CD1c-positive myeloid dendritic cell (primary cell): ENCODE results near the gene CAMK2G.

Experiments used
- DNase-seq: peaks from one replicate; pipeline ENCODE4 v3.0.0-alpha.2; 2016; ENCODE audit errors: extremely low spot score

Gene CAMK2G

DNA sequence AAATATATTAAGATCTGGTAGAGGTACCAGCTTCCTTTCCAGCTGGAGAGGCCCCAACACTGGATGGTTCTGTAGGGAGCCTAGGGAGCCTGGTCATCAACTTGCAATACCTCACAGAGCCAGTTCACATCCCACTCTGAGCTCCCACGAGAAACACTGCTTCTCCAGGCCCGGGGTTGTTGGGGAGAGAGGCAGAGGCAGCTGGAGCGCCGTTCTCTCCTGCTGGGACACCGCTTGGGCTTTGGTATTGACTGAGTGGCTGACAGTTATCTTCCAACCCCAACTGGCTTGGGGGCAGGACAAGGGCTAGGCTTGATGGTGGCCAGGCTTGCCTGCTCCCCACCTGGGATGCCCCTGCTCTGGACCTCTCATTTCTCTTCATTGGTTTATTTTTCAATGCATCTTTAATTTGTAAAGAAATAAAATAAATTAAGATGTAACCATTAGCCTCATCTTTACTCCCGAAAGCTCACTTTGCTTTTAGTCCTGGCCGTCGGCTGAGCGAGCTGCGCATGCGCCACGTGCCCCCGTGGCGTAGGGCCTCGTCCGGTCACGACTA is 102.6 kb downstream of the CAMK2G start:
- DNase-seq = peak; percentile 92

DNA sequence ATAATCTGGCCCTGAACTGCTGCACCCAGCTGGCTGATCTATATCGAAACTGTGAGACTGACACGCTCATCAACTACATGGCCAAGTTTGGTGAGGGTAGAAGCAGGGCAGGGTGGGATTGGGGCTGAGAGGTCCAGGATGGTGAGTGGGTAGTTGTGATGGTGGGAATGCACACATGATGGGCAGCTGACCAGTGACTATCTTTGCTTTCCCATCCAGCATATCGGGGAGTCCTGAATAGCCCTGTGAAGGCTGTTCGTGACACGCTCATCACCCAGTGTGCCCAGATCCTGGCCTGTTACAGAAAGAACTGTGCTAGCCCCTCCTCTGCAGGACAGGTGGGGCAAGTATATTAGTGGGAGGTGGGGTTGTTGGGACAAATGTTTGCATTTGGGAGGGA is 105.0 kb downstream of the CAMK2G start:
- DNase-seq = no peak

DNA sequence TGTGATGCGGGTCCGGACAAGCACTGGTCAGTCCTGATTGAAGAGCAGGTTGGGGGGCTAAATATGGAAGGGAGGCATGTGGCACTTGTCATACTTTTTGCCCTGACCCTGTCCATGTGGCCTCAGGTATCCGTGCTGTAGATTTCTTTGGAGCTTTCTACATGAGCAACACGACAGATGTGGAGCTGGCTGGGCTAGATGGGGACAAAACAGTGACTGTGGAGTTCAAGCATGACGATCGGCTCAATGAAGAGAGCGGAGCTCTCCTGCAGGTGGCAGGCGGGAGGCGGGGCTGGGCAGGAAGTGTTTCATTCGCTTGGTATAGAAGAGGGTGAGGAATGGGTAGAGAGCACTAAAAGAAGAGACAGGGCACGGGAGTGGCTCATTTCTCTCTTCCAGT is 105.5 kb downstream of the CAMK2G start:
- DNase-seq = no peak

DNA sequence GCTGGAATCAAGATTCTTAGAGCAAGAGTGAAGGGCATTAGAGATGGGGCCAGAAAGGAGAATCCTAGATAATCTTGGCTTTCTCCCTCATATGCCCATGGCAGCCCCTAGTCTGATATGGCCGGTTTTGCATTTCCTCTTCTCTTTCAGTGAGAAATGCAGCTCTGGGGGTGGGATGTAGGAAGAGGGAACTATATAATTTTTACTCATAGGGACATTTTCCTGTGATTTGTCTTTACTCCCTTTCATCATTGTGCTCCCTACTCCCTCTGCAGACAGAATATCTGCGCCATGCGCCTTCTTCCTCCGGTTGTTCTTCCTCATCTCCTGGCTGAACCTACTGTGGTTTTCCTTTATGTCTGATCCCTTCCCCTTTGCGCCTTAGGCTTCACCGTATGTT is 109.3 kb downstream of the CAMK2G start:
- peak; percentile 32 for DNase-seq

DNA sequence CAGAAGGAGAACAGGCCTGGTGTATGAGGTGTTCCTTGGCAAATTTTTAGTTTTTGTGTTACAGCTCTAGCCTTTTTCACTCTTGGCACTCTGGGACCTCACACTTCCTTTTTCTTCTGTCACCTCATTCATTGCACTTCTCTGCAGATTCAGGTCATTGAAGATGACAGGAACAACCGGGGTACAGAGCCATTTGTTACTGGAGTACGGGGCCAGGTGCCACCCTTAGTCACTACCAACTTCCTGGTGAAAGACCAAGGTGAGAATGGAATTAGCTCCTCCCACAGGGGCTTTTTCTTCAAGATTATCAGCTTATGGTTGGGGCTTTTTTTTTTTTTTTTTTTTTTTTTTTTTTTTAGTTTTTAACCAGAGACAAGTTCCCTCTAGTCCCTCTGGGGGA is 111.0 kb downstream of the CAMK2G start:
- DNase-seq = no peak

DNA sequence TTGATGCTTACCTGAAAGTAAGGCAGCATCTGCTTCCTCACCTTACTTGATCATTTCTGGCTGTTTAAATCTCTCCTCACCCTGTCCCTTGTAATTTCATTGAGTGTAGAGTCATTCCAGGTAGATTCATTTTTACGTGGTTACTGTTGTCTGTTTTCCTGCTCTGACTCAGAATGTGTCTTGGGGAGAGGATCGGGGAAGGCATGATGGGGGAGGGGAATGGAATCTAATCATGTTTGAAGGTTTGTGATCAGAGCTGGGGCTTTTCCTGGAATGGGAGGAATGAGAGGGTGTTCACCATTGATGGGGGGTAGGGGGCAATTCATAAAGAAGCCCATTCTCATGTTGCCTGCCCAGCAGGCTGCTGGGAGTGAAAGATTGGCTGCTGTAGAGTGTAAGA is 111.4 kb downstream of the CAMK2G start:
- no peak for DNase-seq
